ENCODE data around the gene ASCL4. TPM values are rescaled to one million over a fixed set of nuclear protein-coding genes. Genes with fewer than 3 reads are reported as not detected.
A peak's percentile ranks its signal among the peaks of the same experiment; 100 is the strongest.

The ASCL4 gene
- total RNA-seq, 1 donor = not detected

DNA sequence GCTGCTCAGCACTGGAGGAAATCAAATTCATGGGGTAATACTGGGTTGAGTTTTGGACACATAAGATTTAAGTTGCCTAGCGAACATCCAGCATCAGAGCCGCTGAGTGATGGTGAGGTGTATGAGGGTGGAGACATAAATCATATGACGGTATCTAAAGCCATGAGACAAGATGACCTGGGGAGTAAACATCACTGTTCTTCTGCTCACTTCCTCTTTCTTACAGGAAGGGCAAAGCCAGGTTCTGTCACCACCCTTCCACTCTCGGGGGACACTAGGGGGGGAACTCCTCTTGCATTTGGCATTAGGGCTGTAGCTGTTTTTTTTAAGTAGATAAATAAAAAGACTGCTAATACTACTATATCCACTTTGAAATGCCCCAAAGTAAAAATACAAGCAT, 37.6 kb upstream of the ASCL4 start:
- DNase-seq (ENCODE audit: insufficient read length, low spot score, missing footprints) = no peak
- no peak overlapping the region for H3K4me3 ChIP-seq (ENCODE audit: insufficient read depth, low read length)
- H4K20me1 ChIP-seq (ENCODE audit: insufficient read depth, low read length) = peaks cover 10% of the 10 kb centered on the region
- H3K36me3 ChIP-seq (ENCODE audit: insufficient read depth, low read length) = peaks cover 91% of the 10 kb centered on the region
- peaks cover 7% of the 10 kb centered on the region for H3K79me2 ChIP-seq (ENCODE audit: insufficient read depth, low read length)
- H2AFZ ChIP-seq (ENCODE audit: low read length) = no peak overlapping the region
- no peaks in the 10 kb centered on the region for H3K4me1 ChIP-seq (ENCODE audit: insufficient read depth, low read length)
- TF ChIP-seq, protein P1, sequence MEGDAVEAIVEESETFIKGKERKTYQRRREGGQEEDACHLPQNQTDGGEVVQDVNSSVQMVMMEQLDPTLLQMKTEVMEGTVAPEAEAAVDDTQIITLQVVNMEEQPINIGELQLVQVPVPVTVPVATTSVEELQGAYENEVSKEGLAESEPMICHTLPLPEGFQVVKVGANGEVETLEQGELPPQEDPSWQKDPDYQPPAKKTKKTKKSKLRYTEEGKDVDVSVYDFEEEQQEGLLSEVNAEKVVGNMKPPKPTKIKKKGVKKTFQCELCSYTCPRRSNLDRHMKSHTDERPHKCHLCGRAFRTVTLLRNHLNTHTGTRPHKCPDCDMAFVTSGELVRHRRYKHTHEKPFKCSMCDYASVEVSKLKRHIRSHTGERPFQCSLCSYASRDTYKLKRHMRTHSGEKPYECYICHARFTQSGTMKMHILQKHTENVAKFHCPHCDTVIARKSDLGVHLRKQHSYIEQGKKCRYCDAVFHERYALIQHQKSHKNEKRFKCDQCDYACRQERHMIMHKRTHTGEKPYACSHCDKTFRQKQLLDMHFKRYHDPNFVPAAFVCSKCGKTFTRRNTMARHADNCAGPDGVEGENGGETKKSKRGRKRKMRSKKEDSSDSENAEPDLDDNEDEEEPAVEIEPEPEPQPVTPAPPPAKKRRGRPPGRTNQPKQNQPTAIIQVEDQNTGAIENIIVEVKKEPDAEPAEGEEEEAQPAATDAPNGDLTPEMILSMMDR (IDR thresholded peaks at IDR 0.05; ENCODE audit: extremely low read depth, low read depth, low read length) = no peak
- no peaks in the 10 kb centered on the region for H3K9me3 ChIP-seq (ENCODE audit: low read depth, low read length)
- no peak overlapping the region for H3K27ac ChIP-seq (ENCODE audit: low read depth, low read length)
- H3K27me3 ChIP-seq (ENCODE audit: insufficient read depth, low read length) = no peaks in the 10 kb centered on the region
- no peak overlapping the region for H3K4me2 ChIP-seq (ENCODE audit: insufficient read depth, low read length)

GRCh38 chr12:107748472-107748871, 26.0 kb upstream of the ASCL4 start:
- peaks cover 72% of the 10 kb centered on the region for H3K36me3 ChIP-seq (ENCODE audit: insufficient read depth, low read length)
- peak overlapping the region; percentile 75 for H3K27ac ChIP-seq (ENCODE audit: low read depth, low read length)
- peak overlapping the region; percentile 32 for H3K4me3 ChIP-seq (ENCODE audit: insufficient read depth, low read length)
- no peak overlapping the region for H2AFZ ChIP-seq (ENCODE audit: low read length)
- TF ChIP-seq, protein P1 (IDR thresholded peaks at IDR 0.05; ENCODE audit: extremely low read depth, low read depth, low read length) = no peak
- peaks cover 34% of the 10 kb centered on the region for H3K4me1 ChIP-seq (ENCODE audit: insufficient read depth, low read length)
- H3K79me2 ChIP-seq (ENCODE audit: insufficient read depth, low read length) = peaks cover 51% of the 10 kb centered on the region
- no peaks in the 10 kb centered on the region for H3K9me3 ChIP-seq (ENCODE audit: low read depth, low read length)
- peaks cover 14% of the 10 kb centered on the region for H4K20me1 ChIP-seq (ENCODE audit: insufficient read depth, low read length)
- DNase-seq (ENCODE audit: insufficient read length, low spot score, missing footprints) = peak; percentile 72
- H3K27me3 ChIP-seq (ENCODE audit: insufficient read depth, low read length) = no peaks in the 10 kb centered on the region
- peak overlapping the region; percentile 76 for H3K4me2 ChIP-seq (ENCODE audit: insufficient read depth, low read length)

GRCh38 chr12:107749083-107749482, 25.4 kb upstream of the ASCL4 start:
- Histone ChIP-seq H3K4me1 (ENCODE audit: insufficient read depth, low read length) (peaks cover 34% of the 10 kb centered on the region), H3K27me3 (ENCODE audit: insufficient read depth, low read length) (no peaks in the 10 kb centered on the region), H4K20me1 (ENCODE audit: insufficient read depth, low read length) (peaks cover 13% of the 10 kb centered on the region), H3K9me3 (ENCODE audit: low read depth, low read length) (no peaks in the 10 kb centered on the region), H3K79me2 (ENCODE audit: insufficient read depth, low read length) (peaks cover 54% of the 10 kb centered on the region), H3K4me3 (ENCODE audit: insufficient read depth, low read length) (peak overlapping the region; percentile 38), H2AFZ (ENCODE audit: low read length) (no peak overlapping the region), H3K36me3 (ENCODE audit: insufficient read depth, low read length) (peaks cover 72% of the 10 kb centered on the region), H3K27ac (ENCODE audit: low read depth, low read length) (peak overlapping the region; percentile 75), H3K4me2 (ENCODE audit: insufficient read depth, low read length) (peak overlapping the region; percentile 76)
- peak; percentile 38 for DNase-seq (ENCODE audit: insufficient read length, low spot score, missing footprints)
- TF ChIP-seq, protein P1 (IDR thresholded peaks at IDR 0.05; ENCODE audit: extremely low read depth, low read depth, low read length) = no peak

- H2AFZ ChIP-seq (ENCODE audit: low read length) = peak overlapping the region; percentile 20
- peak overlapping the region; percentile 100 for H3K4me2 ChIP-seq (ENCODE audit: insufficient read depth, low read length)
Observed at GRCh38 chr12:107759410-107759809, 15.1 kb upstream of the ASCL4 start.

More at GRCh38 chr12:107759410-107759809, 15.1 kb upstream of the ASCL4 start:
- Histone ChIP-seq H3K4me1 (ENCODE audit: insufficient read depth, low read length) (peaks cover 27% of the 10 kb centered on the region), H3K36me3 (ENCODE audit: insufficient read depth, low read length) (peaks cover 46% of the 10 kb centered on the region), H4K20me1 (ENCODE audit: insufficient read depth, low read length) (peaks cover 4% of the 10 kb centered on the region), H3K4me3 (ENCODE audit: insufficient read depth, low read length) (peak overlapping the region; percentile 89), H3K9me3 (ENCODE audit: low read depth, low read length) (no peaks in the 10 kb centered on the region), H3K79me2 (ENCODE audit: insufficient read depth, low read length) (peaks cover 58% of the 10 kb centered on the region), H3K27me3 (ENCODE audit: insufficient read depth, low read length) (no peaks in the 10 kb centered on the region), H3K27ac (ENCODE audit: low read depth, low read length) (peak overlapping the region; percentile 93)
- TF ChIP-seq, protein P1 (IDR thresholded peaks at IDR 0.05; ENCODE audit: extremely low read depth, low read depth, low read length) = no peak
- peak; percentile 97 for DNase-seq (ENCODE audit: insufficient read length, low spot score, missing footprints)

Measured in osteoblast (primary cell).